Lung (tissue), 12 donors: Measurements from ENCODE around the gene FSIP1. TPM values are rescaled to one million over a fixed set of nuclear protein-coding genes. Genes with fewer than 3 reads are reported as not detected.

ENCODE experiments used
- ATAC-seq: fragments of 200-7000 bp; cut with Tn5 transposase; one replicate; pipeline ENCODE4 v1.9.1; 2020; ENCODE audit warnings: moderate number of reproducible peaks; ENCODE audit not compliant: insufficient read depth, low FRiP score
- DNase-seq, 3 donors: peaks; one replicate each; pipeline ENCODE4 v3.0.0-alpha.2; 2013 to 2017
- H3K27ac ChIP-seq, 2 donors: one replicate each; pipeline ENCODE4 v1.5.1; 2013; ENCODE audit warnings: mild to moderate bottlenecking in 2 of 2, moderate library complexity in 2 of 2, control low read depth in 1 of 2, inconsistent platforms in 1 of 2, low read depth in 1 of 2, low read length in 1 of 2
- H3K27me3 ChIP-seq, 3 donors: one replicate each; pipeline ENCODE4 v1.5.1; 2013; ENCODE audit warnings: low read length in 2 of 3; ENCODE audit not compliant: control insufficient read depth in 3 of 3, insufficient read depth in 3 of 3
- H3K36me3 ChIP-seq, 4 donors: one replicate each; pipeline ENCODE4 v1.5.1; 2013; ENCODE audit warnings: low read length in 4 of 4, mild to moderate bottlenecking in 1 of 4, moderate library complexity in 1 of 4; ENCODE audit not compliant: control insufficient read depth in 4 of 4, insufficient read depth in 4 of 4
- H3K4me1 ChIP-seq, 5 donors: one replicate each; pipeline ENCODE4 v1.5.1; 2013; ENCODE audit warnings: low read length in 5 of 5, mild to moderate bottlenecking in 2 of 5, moderate library complexity in 1 of 5; ENCODE audit not compliant: control insufficient read depth in 5 of 5, insufficient read depth in 5 of 5
- H3K4me3 ChIP-seq: one replicate; pipeline ENCODE4 v1.5.1; 2013; ENCODE audit warnings: mild to moderate bottlenecking, control low read depth, moderate library complexity
- H3K9ac ChIP-seq, 2 donors: one replicate each; pipeline ENCODE4 v1.5.1; 2013; ENCODE audit warnings: low read length in 2 of 2, control low read depth in 1 of 2; ENCODE audit not compliant: insufficient read depth in 1 of 2
- H3K9me3 ChIP-seq, 4 donors: one replicate each; pipeline ENCODE4 v1.5.1; 2013; ENCODE audit warnings: low read length in 3 of 4, mild to moderate bottlenecking in 1 of 4, moderate library complexity in 1 of 4; ENCODE audit not compliant: control insufficient read depth in 4 of 4, insufficient read depth in 3 of 4
- WGBS, 2 donors: extraction: QIAGEN DNeasy Blood & Tissue Kit; methylation state at CpG; one replicate each; pipeline ENCODE4 v1.1.7; 2013; 5-methylcytosine and 5-hydroxymethylcytosine counted together
- polyA plus RNA-seq, 2 donors: library from polyadenylated mRNA; stranded (reverse); fragments of 200-250 nt; gene quantifications; one replicate each; pipeline ENCODE4 v1.2.1, GENCODE V29; 2013
- total RNA-seq, 2 donors: library from RNA; depleted of rRNA in 1 of 2; stranded (reverse); fragments of >200 nt in 1 of 2; gene quantifications; one replicate each; pipeline ENCODE4 v1.2.1, GENCODE V29; 2014 to 2021
- TF ChIP-seq, protein P1 (sequence below): IDR thresholded peaks from 2 replicates; pipeline ENCODE4 v1.5.1; 2012; ENCODE audit warnings: mild to moderate bottlenecking; ENCODE audit errors: control extremely low read depth, extremely low read depth
- donor health status: control.
- donor health status: control.
- donor health status: Bipolar disorder and iron deficiency.
- donor health status: healthy.
- donor health status: DM: yes; HTN: yes; CAD: no.

The FSIP1 gene
- total and polyA plus RNA-seq, 4 donors: 0.35 to 2.2 (median 0.98) TPM

DNA sequence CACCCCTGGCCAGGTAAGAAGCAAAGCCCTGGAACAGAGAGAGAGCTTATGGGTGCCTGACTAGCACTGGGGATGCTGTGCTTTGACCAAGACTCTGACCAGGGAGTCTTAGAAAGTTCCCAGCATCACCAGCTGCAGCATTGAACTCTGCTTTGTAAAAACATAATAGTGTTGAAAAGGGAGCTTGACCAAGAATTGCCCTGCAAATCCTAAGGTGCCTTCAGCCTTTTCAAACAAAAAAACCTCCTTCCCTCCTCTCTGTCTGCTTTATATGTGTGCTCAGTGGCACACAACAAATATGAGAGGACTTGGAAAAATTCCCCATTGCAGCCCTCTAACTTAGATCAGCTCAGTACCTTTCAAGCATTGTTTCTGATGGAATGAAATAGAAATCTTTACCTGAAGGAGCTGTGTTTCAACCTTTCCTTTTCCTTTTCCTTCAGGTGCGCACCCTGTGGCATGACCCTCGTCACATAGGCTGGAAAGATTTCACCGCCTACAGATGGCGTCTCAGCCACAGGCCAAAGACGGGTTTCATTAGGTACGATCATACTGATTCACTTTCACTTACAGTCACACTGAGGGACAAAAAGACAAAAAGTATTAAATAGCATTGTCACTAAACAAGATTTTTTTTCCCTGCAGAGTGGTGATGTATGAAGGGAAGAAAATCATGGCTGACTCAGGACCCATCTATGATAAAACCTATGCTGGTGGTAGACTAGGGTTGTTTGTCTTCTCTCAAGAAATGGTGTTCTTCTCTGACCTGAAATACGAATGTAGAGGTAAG, 188.8 kb downstream of the FSIP1 start:
- Histone ChIP-seq H3K36me3 (peaks cover 28 to 64% (median 55%) of the 10 kb centered on the region in 4 donors), H3K27me3 (no peaks in the 10 kb centered on the region), H3K4me1 (peaks cover 0 to 6% (median 0%) of the 10 kb centered on the region in 5 donors), H3K9me3 (no peaks in the 10 kb centered on the region), H3K9ac (no peak overlapping the region), H3K4me3 (no peak overlapping the region), H3K27ac (no peak overlapping the region)
- WGBS, 2 donors: 85 to 95% methylated on average over 7 of the region's 7 CpGs
- TF ChIP-seq, protein P1, sequence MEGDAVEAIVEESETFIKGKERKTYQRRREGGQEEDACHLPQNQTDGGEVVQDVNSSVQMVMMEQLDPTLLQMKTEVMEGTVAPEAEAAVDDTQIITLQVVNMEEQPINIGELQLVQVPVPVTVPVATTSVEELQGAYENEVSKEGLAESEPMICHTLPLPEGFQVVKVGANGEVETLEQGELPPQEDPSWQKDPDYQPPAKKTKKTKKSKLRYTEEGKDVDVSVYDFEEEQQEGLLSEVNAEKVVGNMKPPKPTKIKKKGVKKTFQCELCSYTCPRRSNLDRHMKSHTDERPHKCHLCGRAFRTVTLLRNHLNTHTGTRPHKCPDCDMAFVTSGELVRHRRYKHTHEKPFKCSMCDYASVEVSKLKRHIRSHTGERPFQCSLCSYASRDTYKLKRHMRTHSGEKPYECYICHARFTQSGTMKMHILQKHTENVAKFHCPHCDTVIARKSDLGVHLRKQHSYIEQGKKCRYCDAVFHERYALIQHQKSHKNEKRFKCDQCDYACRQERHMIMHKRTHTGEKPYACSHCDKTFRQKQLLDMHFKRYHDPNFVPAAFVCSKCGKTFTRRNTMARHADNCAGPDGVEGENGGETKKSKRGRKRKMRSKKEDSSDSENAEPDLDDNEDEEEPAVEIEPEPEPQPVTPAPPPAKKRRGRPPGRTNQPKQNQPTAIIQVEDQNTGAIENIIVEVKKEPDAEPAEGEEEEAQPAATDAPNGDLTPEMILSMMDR: peak; percentile 6
- DNase-seq: no peak
- ATAC-seq: no peak

DNA sequence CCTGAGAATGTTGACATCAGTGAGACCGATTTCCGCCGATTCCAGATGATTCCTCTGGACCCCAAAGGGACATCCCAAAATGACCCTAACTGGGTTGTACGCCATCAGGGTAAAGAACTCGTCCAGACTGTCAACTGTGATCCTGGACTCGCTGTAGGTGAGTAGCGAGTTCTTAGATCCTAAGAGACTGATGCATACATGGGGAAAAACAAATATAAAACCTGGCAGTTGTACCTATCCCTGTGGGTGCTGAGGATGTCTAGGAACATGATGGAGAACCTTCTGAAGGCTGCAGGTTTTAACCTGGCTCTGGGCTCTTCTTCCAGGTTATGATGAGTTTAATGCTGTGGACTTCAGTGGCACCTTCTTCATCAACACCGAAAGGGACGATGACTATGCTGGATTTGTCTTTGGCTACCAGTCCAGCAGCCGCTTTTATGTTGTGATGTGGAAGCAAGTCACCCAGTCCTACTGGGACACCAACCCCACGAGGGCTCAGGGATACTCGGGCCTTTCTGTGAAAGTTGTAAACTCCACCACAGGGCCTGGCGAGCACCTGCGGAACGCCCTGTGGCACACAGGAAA, 189.5 kb downstream of the FSIP1 start:
- Histone ChIP-seq H3K9me3 (no peaks in the 10 kb centered on the region), H3K4me1 (peaks cover 0 to 6% (median 0%) of the 10 kb centered on the region in 5 donors), H3K27ac (no peak overlapping the region), H3K27me3 (no peaks in the 10 kb centered on the region), H3K36me3 (peaks cover 29 to 71% (median 61%) of the 10 kb centered on the region in 4 donors), H3K4me3 (no peak overlapping the region), H3K9ac (no peak overlapping the region)
- TF ChIP-seq, protein P1: no peak
- 93 to 95% methylated on average over 15 of the region's 15 CpGs for WGBS, 2 donors
- no peak for ATAC-seq
- no peak for DNase-seq

DNA sequence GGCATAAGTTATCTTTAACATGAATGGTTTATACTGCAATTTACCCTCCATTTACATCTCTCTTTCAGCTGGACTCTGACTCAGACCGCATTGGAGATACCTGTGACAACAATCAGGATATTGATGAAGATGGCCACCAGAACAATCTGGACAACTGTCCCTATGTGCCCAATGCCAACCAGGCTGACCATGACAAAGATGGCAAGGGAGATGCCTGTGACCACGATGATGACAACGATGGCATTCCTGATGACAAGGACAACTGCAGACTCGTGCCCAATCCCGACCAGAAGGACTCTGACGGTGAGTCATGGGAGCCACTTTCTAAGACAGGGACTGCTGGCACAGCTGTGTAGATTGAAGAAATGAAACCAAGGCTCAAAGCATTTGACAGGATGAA, 190.1 kb downstream of the FSIP1 start:
- no peaks in the 10 kb centered on the region for H3K9me3 ChIP-seq
- H3K4me3 ChIP-seq: no peak overlapping the region
- no peaks in the 10 kb centered on the region for H3K27me3 ChIP-seq
- no peak overlapping the region for H3K27ac ChIP-seq
- TF ChIP-seq, protein P1: no peak
- peaks cover 0 to 10% (median 0%) of the 10 kb centered on the region in 5 donors for H3K4me1 ChIP-seq
- peaks cover 33 to 75% (median 67%) of the 10 kb centered on the region in 4 donors for H3K36me3 ChIP-seq
- DNase-seq (no peak), ATAC-seq (no peak)
- WGBS, 2 donors: 87 to 88% methylated on average over 6 of the region's 6 CpGs
- no peak overlapping the region for H3K9ac ChIP-seq
